ENCODE data around the gene SPEG. TPM values are rescaled to one million over a fixed set of nuclear protein-coding genes. Genes with fewer than 3 reads are reported as not detected.

Gene SPEG
- total RNA-seq, 2 experiments from 2014 or later: 1.3 to 1.4 TPM

DNA sequence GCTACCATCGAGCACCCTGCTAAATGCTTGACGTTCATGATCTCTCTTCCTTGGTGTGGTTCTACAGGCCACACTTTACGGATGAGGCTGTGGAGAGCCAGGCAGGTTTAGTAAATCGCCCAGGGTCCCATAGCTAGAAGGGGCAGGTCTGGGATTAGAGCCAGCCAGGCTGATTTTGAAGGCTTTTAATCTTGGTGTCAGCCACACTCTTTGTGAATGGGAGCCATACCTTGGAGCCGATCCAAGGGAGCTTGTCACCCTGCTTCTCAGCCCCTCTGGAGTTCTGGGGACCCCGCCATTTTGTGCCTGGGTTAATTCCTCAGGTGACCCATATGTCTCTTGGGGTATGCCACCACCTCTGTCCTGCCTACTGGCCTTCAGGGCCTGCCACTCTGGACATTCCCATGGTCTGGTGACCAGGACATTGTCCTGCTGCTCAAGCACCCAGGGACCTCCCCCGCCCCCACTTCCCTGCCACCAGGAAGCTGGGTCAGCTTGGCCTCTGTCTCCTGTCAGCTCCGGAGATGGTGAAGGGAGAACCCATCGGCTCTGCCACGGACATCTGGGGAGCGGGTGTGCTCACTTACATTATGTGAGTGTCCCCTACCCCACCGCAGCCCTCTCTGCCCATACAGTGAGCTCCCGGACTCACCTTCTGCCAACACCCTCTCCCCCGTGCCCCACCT lies 56.8 kb downstream of the SPEG start:
- Mint-ChIP-seq H3K36me3 (ENCODE audit: low read depth) (no peaks in the 10 kb centered on the region), H3K27me3 (ENCODE audit: low read depth) (peaks cover 45% of the 10 kb centered on the region), H3K4me3 (no peak overlapping the region), H3K4me1 (ENCODE audit: low read depth) (peaks cover under 1% of the 10 kb centered on the region), H3K27ac (no peak overlapping the region), H3K9me3 (no peaks in the 10 kb centered on the region)
- DNase-seq: no peak
- CTCF ChIA-PET: interaction anchor here (1.1 to 11.7 kb wide), 3 partner anchors 9 to 43 kb away, joined by 3 to 211 read pairs (median 3); no protein-coding TSS in a partner anchor
- intact Hi-C loops (cut with micrococcal nuclease): no loop called here

DNA sequence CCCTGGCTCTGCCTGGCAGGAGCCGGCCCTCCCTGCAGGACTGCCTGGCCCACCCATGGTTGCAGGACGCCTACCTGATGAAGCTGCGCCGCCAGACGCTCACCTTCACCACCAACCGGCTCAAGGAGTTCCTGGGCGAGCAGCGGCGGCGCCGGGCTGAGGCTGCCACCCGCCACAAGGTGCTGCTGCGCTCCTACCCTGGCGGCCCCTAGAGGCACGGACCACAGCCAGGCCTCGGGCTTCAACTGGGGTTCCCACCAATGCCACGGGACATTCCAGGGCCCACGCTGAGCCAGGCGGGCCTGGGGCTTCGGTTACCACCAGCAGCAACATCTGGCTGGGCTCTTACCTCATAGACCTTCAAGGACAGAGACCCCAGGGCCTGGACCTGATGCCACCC lies 57.9 kb downstream of the SPEG start:
- intact Hi-C loops (cut with micrococcal nuclease): no loop called here
- Mint-ChIP-seq H3K4me1 (ENCODE audit: low read depth) (peaks cover 8% of the 10 kb centered on the region), H3K27ac (no peak overlapping the region), H3K36me3 (ENCODE audit: low read depth) (no peaks in the 10 kb centered on the region), H3K4me3 (no peak overlapping the region), H3K9me3 (no peaks in the 10 kb centered on the region), H3K27me3 (ENCODE audit: low read depth) (peaks cover 46% of the 10 kb centered on the region)
- DNase-seq: no peak
- CTCF ChIA-PET: interaction anchor here (0.7 to 11.7 kb wide), 3 partner anchors 17 to 49 kb away, joined by 3 to 211 read pairs (median 4); no protein-coding TSS in a partner anchor

DNA sequence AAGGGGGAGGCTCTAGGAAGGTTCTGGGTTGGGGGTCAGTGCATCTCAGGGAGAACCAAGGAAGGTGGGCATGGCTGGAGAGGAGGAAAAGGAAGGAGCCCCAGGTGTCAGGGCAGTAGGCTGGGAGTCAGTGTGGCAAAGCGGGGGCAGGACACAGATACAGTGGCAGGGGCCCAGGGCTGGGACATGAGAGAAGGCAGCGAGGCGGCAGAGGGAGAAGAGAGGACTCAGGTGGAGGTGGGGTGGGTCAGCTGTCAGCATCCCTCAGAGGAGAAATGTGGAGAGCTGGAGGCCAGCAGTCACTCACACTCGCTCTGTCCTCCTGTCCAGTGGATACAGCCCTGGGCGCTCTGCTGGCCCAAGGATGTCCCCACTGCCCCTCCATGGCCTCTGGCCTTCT lies 58.4 kb downstream of the SPEG start:
- Mint-ChIP-seq H3K27ac (no peak overlapping the region), H3K9me3 (no peaks in the 10 kb centered on the region), H3K27me3 (ENCODE audit: low read depth) (peaks cover 47% of the 10 kb centered on the region), H3K4me3 (no peak overlapping the region), H3K36me3 (ENCODE audit: low read depth) (no peaks in the 10 kb centered on the region), H3K4me1 (ENCODE audit: low read depth) (peaks cover 9% of the 10 kb centered on the region)
- DNase-seq: no peak
- intact Hi-C loops (cut with micrococcal nuclease): no loop called here
- CTCF ChIA-PET: interaction anchor here (1.7 to 11.7 kb wide), 4 partner anchors 14 to 35 kb away, joined by 5 to 211 read pairs (median 10); no protein-coding TSS in a partner anchor

DNA sequence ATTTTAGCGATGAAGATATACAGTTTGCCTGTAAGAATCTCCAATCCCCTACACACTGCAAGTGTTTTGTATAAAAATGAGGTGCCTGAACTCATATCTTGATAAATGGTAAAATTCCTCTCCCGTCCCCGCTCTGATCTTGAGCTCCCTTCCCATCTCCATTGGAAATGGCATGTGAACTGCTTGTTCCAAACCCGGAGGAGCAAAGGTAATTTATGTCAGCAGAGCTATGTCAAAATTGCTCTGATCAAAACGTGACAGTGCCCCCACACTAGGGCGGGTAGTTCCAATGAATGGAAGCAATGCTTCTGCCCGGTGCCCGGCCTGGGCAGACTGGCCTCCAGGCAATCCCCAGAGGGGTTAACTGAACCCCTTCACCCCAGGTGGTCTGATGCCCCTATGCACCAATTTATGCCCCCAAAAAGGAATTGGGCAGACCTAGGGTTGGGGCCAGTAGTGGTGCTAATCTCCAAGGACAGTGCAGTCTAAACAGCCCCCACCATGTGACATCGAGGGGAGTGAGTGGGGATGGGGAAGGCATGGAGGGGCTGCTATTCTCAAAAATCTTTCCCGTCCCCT lies 60.4 kb downstream of the SPEG start:
- Mint-ChIP-seq H3K4me1 (ENCODE audit: low read depth) (peaks cover 25% of the 10 kb centered on the region), H3K27me3 (ENCODE audit: low read depth) (peaks cover 53% of the 10 kb centered on the region), H3K4me3 (no peak overlapping the region), H3K36me3 (ENCODE audit: low read depth) (peaks cover 1% of the 10 kb centered on the region), H3K27ac (no peak overlapping the region), H3K9me3 (no peaks in the 10 kb centered on the region)
- DNase-seq: no peak
- intact Hi-C loops (cut with micrococcal nuclease): no loop called here
- CTCF ChIA-PET: interaction anchor here (0.7 to 11.7 kb wide), 30 partner anchors 9 to 194 kb away, joined by 3 to 211 read pairs (median 4); partner anchors contain the start of genes CHPF, STK11IP and TMEM198

DNA sequence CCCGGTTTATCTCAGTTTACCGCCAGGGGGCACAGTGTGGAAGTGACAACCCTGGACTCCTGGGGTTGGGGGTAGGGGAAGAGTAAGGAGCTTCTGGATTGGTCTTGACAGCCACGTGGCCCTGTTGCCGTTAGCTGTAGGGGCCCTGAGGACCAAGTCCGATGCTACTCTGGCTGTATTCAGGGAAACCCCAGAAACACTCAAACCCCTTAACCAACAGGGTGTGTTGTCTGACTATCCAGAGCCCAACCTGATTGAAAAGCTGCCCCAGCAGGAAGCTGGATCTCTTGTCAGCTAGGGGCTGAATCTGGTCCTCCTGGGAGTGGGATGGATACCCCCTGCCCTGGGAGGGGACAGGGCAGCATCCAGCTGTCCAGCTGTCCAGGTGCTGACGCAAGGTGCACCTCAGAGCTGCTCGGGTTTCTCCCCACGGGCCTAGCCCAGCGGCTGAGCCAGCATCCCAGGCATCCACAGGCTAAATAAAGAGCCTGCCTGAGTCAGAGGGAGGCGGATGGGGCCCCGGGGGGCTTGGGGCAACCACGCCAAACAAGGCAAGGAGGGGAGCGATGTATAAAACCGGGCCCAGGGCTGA lies 61.0 kb downstream of the SPEG start:
- Mint-ChIP-seq H3K36me3 (ENCODE audit: low read depth) (peaks cover 1% of the 10 kb centered on the region), H3K4me1 (ENCODE audit: low read depth) (peaks cover 28% of the 10 kb centered on the region), H3K27ac (no peak overlapping the region), H3K9me3 (no peaks in the 10 kb centered on the region), H3K27me3 (ENCODE audit: low read depth) (peaks cover 53% of the 10 kb centered on the region), H3K4me3 (no peak overlapping the region)
- DNase-seq: peak; percentile 68
- CTCF ChIA-PET: interaction anchor here (0.7 to 11.7 kb wide), 27 partner anchors 9 to 194 kb away, joined by 3 to 211 read pairs (median 4); partner anchors contain the start of genes CHPF, STK11IP and TMEM198
- intact Hi-C loops (cut with micrococcal nuclease): no loop called here

DNA sequence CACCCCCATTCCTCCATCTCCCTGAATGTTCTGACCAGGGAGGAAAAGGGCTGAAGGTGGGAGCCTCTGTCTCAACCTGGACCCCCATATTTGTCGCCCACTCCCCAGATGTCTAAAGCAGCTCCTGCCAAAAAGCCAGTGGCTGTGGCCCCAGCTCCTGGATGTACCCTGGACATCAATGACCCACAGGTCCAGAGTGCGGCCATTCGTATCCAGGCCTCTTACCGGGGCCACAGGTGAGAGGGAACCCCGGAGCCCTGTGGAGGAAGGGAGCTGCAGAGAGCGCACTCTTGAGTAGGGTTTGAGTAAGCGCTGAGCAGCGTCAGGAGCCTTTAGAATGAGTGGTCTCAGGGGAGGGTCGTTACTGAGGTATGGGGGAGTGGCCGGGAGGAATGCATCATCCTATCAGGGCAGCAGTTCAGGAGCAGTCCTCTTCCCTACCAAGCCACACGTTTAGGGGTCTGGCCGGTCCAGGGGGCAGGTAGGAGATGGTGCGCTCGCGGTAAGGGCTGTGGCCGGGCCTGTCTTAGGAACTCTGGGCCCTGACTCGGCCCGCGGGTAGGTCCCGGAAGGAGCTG lies 61.7 kb downstream of the SPEG start:
- no peak for DNase-seq
- H3K9me3 Mint-ChIP-seq: no peaks in the 10 kb centered on the region
- peaks cover 53% of the 10 kb centered on the region for H3K27me3 Mint-ChIP-seq (ENCODE audit: low read depth)
- H3K27ac Mint-ChIP-seq: no peak overlapping the region
- intact Hi-C loops (cut with micrococcal nuclease): no loop called here
- H3K4me3 Mint-ChIP-seq: peak overlapping the region; percentile 14
- CTCF ChIA-PET: interaction anchor here (0.7 to 11.7 kb wide), 25 partner anchors 10 to 193 kb away, joined by 3 to 211 read pairs (median 4); partner anchors contain the start of genes CHPF, STK11IP and TMEM198
- peaks cover 28% of the 10 kb centered on the region for H3K4me1 Mint-ChIP-seq (ENCODE audit: low read depth)
- H3K36me3 Mint-ChIP-seq (ENCODE audit: low read depth): peaks cover 1% of the 10 kb centered on the region

DNA sequence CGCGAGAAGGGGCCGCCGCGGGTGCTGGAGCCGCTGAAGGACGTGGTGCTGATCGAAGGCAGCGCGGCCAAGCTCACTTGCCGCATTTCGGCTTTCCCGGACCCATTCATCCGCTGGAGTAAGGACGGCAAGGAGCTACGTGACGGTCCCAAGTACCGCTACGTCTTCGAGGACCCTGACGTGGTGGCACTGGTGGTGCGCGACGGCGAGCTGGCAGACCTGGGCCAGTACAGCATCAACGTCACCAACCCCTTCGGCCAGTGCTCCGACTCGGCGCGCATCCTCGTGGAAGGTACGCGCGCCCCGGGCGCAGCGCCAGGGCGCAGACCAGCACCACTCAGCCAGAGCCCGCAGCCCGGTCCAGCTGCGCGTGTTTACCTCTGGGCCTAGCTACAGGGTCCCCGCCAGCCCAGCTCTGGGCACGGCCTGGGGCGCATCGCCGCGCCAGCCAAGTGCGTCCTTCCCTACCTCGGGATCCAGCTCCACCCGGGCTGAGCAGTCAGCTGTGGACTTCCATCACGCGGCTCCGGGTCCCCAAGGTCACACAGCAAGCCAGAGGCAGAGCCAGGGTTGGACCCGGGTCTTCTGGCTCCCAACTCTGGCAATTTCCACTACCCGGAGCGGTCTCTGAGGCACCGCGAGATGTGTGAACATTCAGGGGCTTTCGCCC lies 62.3 kb downstream of the SPEG start:
- peaks cover 1% of the 10 kb centered on the region for H3K36me3 Mint-ChIP-seq (ENCODE audit: low read depth)
- peaks cover 50% of the 10 kb centered on the region for H3K27me3 Mint-ChIP-seq (ENCODE audit: low read depth)
- no peaks in the 10 kb centered on the region for H3K9me3 Mint-ChIP-seq
- H3K4me1 Mint-ChIP-seq (ENCODE audit: low read depth): peaks cover 28% of the 10 kb centered on the region
- peak overlapping the region; percentile 91 for H3K4me3 Mint-ChIP-seq
- intact Hi-C loops (cut with micrococcal nuclease): no loop called here
- H3K27ac Mint-ChIP-seq: no peak overlapping the region
- CTCF ChIA-PET: interaction anchor here (0.6 to 11.7 kb wide), 13 partner anchors 11 to 421 kb away, joined by 3 to 211 read pairs (median 7); partner anchors contain the start of genes CHPF and TMEM198
- DNase-seq: no peak

DNA sequence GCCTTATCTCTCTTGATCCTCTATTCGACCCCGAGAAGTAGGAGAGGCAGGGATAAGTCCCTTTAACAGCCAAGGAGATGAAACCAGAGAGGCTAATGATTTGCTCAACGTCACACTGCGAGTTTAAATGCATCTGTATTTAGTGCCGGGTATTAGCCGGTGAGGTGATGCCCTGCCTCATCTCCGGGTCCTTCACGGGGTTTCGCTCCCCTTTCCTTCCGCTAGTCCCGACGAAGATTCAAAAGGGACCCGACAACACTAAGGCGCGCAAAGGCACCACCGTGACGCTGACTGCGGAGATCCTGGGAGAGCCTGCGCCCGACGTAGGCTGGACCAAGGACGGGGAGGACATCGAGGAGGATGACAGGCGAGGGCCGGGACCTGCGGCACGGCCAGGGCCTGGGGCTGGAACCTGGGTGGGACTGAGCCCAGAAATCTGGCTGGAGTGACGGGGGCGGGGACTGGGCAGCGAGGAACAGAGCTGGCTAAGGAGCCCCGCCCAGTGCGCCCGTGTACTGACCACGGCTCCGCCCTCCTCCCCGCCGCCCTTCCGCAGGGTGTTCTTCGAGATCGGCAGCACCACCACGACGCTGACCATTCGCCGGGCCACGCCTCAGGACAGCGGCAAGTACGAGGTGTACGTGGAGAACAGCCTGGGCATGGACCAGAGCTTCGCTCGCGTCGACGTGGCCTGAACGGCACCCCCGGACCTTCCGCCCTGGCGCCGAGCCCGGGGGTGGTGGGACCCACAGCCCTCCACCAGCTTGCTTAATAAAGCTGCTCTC lies 63.0 kb downstream of the SPEG start:
- H3K36me3 Mint-ChIP-seq (ENCODE audit: low read depth): peaks cover 1% of the 10 kb centered on the region
- H3K9me3 Mint-ChIP-seq: no peaks in the 10 kb centered on the region
- no peak overlapping the region for H3K27ac Mint-ChIP-seq
- no peak for DNase-seq
- peaks cover 47% of the 10 kb centered on the region for H3K27me3 Mint-ChIP-seq (ENCODE audit: low read depth)
- H3K4me1 Mint-ChIP-seq (ENCODE audit: low read depth): peaks cover 28% of the 10 kb centered on the region
- CTCF ChIA-PET: interaction anchor here (0.8 to 11.7 kb wide), 9 partner anchors 9 to 95 kb away, joined by 3 to 211 read pairs (median 9); partner anchors contain the start of genes CHPF and TMEM198
- intact Hi-C loops (cut with micrococcal nuclease): loop anchor here (1.0 to 2.0 kb wide), 13 partner anchors 12 to 268 kb away; partner anchors contain the start of genes ANKZF1, ATG9A, CHPF and DNAJB2
- peak overlapping the region; percentile 91 for H3K4me3 Mint-ChIP-seq

DNA sequence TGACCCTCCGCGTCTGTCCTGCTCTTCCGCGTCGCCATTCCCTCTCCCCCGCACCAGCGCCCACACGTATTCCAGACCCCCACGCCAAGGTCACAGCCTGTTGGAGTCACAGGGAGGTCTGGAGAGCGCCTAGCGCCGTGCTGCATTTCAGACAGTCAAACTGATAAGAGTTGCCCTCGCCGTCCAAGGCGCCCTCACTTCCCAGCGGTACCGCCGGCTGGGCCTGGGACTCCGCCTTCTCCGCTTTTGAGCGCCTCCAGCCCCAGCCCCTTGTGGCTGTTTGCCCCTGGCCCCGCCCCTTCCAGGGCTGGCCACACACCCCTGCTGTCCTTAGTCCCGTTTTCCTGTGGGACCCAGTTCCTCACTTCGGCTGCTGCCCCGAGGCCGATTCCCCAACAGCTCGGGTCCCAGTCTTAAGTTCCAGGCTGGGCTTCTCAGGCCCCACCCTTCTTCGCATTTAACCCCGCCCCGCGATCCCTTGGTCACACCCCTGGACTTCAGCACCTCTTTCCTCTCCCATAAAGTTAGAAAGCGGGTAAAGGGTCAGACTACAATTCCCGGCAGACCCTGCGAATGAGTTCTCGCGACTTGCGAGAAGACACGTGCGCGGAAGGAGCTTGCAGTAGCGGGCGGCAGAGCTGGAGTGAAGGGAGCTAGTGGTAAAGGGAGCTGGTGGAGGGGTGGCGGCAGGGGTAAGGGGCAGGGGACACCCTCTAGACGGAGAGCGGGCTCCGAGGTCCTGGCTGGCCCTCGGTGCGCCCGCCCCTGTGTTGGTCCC lies 63.8 kb downstream of the SPEG start, which contains the start of gene GMPPA:
TSS of gene GMPPA (plus strand) at position 612 of the 778 bp plus-strand sequence. CDS start 1,085 bp downstream, outside the sequence.
- intact Hi-C loops (cut with micrococcal nuclease): loop anchor here (1.0 to 2.0 kb wide), 13 partner anchors 11 to 269 kb away; partner anchors contain the start of genes ANKZF1, ATG9A, CHPF and DNAJB2
- CTCF ChIA-PET: interaction anchor here (0.8 to 11.7 kb wide), 9 partner anchors 8 to 96 kb away, joined by 3 to 211 read pairs (median 5); no protein-coding TSS in a partner anchor
- peak within 1 kb of the TSS; percentile 39 for H3K27ac Mint-ChIP-seq
- peaks cover 43% of the 10 kb centered on the region for H3K27me3 Mint-ChIP-seq (ENCODE audit: low read depth)
- peak; percentile 98 for DNase-seq
- H3K9me3 Mint-ChIP-seq: no peaks in the 10 kb centered on the region
- H3K36me3 Mint-ChIP-seq (ENCODE audit: low read depth): peaks cover 1% of the 10 kb centered on the region
- peaks cover 28% of the 10 kb centered on the region for H3K4me1 Mint-ChIP-seq (ENCODE audit: low read depth)
- H3K4me3 Mint-ChIP-seq: peak within 1 kb of the TSS; percentile 91

DNA sequence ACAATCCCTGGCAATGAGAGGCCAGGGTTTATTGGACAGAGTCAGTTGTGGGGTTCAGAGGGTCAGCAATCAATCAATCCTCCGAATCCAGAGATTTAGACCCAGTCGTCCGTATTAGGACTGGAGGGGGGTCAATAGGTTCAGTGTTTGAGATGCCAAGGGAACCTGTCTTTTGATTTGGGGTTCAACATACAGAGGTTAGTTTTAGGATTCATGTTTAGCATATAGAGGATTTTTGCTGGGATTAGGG lies 64.3 kb downstream of the SPEG start:
- peak overlapping the region; percentile 39 for H3K27ac Mint-ChIP-seq
- peaks cover 40% of the 10 kb centered on the region for H3K27me3 Mint-ChIP-seq (ENCODE audit: low read depth)
- DNase-seq: no peak
- intact Hi-C loops (cut with micrococcal nuclease): loop anchor here (2.0 kb wide), 1 partner anchor 58 kb away; no protein-coding TSS in a partner anchor
- H3K4me3 Mint-ChIP-seq: peak overlapping the region; percentile 91
- no peaks in the 10 kb centered on the region for H3K9me3 Mint-ChIP-seq
- peaks cover 2% of the 10 kb centered on the region for H3K36me3 Mint-ChIP-seq (ENCODE audit: low read depth)
- peaks cover 28% of the 10 kb centered on the region for H3K4me1 Mint-ChIP-seq (ENCODE audit: low read depth)
- CTCF ChIA-PET: interaction anchor here (1.0 to 11.7 kb wide), 9 partner anchors 7 to 95 kb away, joined by 3 to 211 read pairs (median 5); no protein-coding TSS in a partner anchor

Measured in activated naive CD4-positive, alpha-beta T cell treated with anti-CD3 and anti-CD28 coated beads for 36 hours (primary cell).